ENCODE results near the gene HS1BP3. TPM values are rescaled to one million over a fixed set of nuclear protein-coding genes. Genes with fewer than 3 reads are reported as not detected.

Gene HS1BP3
- total and polyA plus RNA-seq, 9 of the 15 experiments (the other 6 are each of a cell fraction or from before 2014, with no cell fraction given) = 0.41 to 8.3 (median 5.9) TPM

- TF ChIP-seq RREB1 (CRISPR knock-in tag; IDR thresholded peaks at IDR 0.05) (no peak), SIX5 (IDR thresholded peaks at IDR 0.05; ENCODE audit: borderline replicate concordance in 1 of 2, insufficient read depth in 1 of 2, low read depth in 1 of 2, low read length in 2 of 2) (no peak), NFXL1 (CRISPR knock-in tag; IDR thresholded peaks at IDR 0.05) (0 out of 2 replicates have a peak, but pooled peaks have one; percentile 12), HOMEZ (CRISPR knock-in tag; IDR thresholded peaks at IDR 0.05) (no peak), JUND (IDR thresholded peaks at IDR 0.05; ENCODE audit: borderline replicate concordance, low read depth, low read length) (peak; percentile 51; the same call in 1 of the 2 replicates), JUND (tag; IDR thresholded peaks at IDR 0.05; ENCODE audit: borderline replicate concordance, low read depth, low read length) (no peak; the same call in 2 of the 3 replicates), NONO (IDR thresholded peaks at IDR 0.05; ENCODE audit: low read depth in 2 of 2, low read length in 1 of 2) (no peak)
Observed at GRCh38 chr2:20595439-20596192, 55.3 kb downstream of the HS1BP3 start (continued).
